Loucy (cell line): ENCODE measurements around the gene ALDH1L1.

ENCODE experiments used
- EZH2phosphoT487 ChIP-seq: fragments of 200-600 bp; IDR thresholded peaks from 2 replicates; pipeline ENCODE4 v1.6.1; 2018; ENCODE audit warnings: antibody characterized with exemption, mild to moderate bottlenecking, moderate library complexity, borderline replicate concordance
- TF ChIP-seq, protein P1 (sequence below): fragments of 200-600 bp; sonication (generic); conservative IDR thresholded peaks from 2 replicates; pipeline ENCODE4 v1.5.1; 2014; ENCODE audit warnings: mild to moderate bottlenecking, antibody characterized with exemption, low read length

DNA sequence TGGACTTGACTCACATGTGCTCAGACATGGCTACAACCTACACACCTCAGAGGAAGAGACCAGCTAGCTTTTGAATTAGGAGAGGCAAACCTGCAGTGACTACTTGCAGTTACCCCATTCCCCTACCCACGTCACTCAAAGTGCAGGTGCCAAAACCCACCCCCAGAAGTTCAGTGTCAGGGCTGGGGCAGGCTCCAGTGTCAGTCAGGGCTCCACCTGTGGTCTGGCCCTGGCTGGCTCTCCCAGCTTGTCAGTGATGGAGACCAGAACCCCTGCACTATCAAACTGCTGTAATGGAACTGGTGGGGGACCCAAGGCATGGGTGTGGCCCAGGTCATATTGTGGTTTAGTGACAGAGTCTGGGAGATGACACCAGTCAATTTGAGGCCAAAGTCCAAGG lies 63.9 kb downstream of the ALDH1L1 start:
- TF ChIP-seq, protein P1, sequence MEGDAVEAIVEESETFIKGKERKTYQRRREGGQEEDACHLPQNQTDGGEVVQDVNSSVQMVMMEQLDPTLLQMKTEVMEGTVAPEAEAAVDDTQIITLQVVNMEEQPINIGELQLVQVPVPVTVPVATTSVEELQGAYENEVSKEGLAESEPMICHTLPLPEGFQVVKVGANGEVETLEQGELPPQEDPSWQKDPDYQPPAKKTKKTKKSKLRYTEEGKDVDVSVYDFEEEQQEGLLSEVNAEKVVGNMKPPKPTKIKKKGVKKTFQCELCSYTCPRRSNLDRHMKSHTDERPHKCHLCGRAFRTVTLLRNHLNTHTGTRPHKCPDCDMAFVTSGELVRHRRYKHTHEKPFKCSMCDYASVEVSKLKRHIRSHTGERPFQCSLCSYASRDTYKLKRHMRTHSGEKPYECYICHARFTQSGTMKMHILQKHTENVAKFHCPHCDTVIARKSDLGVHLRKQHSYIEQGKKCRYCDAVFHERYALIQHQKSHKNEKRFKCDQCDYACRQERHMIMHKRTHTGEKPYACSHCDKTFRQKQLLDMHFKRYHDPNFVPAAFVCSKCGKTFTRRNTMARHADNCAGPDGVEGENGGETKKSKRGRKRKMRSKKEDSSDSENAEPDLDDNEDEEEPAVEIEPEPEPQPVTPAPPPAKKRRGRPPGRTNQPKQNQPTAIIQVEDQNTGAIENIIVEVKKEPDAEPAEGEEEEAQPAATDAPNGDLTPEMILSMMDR: no peak
- TF ChIP-seq EZH2phosphoT487: no peak
